Gastroesophageal sphincter (tissue), 4 donors: Measurements from ENCODE around the gene ERBB4. TPM values are rescaled to one million over a fixed set of nuclear protein-coding genes. Genes with fewer than 3 reads are reported as not detected.

ENCODE experiments used
- ATAC-seq: fragments of 150-250 bp; one replicate; pipeline ENCODE4 v1.9.1; 2016; ENCODE audit warnings: mild to moderate bottlenecking, moderate library complexity
- H3K27ac ChIP-seq, 4 donors: fragments of 200-600 bp; sonication (generic) in 3 of 4; 1 replicate in 3 of 4; 2 replicates in 1 of 4; pipeline ENCODE4 v1.5.1; 2016 to 2019
- H3K27me3 ChIP-seq: fragments of 200-600 bp; sonication (generic); one replicate; pipeline ENCODE4 v1.5.1; 2019
- H3K36me3 ChIP-seq, 2 donors: fragments of 200-600 bp; sonication (generic); one replicate each; pipeline ENCODE4 v1.5.1; 2019; ENCODE audit warnings: control low read depth in 1 of 2
- H3K4me1 ChIP-seq, 3 donors: fragments of 200-600 bp; sonication (generic); 1 replicate in 2 of 3; 2 replicates in 1 of 3; pipeline ENCODE4 v1.5.1; 2016 to 2019; ENCODE audit warnings: control low read depth in 2 of 3
- H3K4me3 ChIP-seq, 2 donors: fragments of 200-600 bp; sonication (generic); one replicate each; pipeline ENCODE4 v1.5.1; 2019; ENCODE audit warnings: mild to moderate bottlenecking in 1 of 2, moderate library complexity in 1 of 2
- H3K9me3 ChIP-seq, 3 donors: fragments of 200-600 bp; sonication (generic); one replicate each; pipeline ENCODE4 v1.5.1; 2017 to 2019; ENCODE audit warnings: control low read depth in 2 of 3
- EP300 ChIP-seq: sonication (generic); formaldehyde crosslinking; IDR thresholded peaks from one replicate; pipeline ENCODE4 v1.6.1; 2017; ENCODE audit warnings: antibody characterized with exemption, mild to moderate bottlenecking
- POLR2A ChIP-seq, 2 donors: fragments of 450-650 bp; IDR thresholded peaks; one replicate each; pipeline ENCODE4 v1.6.1; 2017; ENCODE audit warnings: antibody characterized with exemption in 2 of 2, mild to moderate bottlenecking in 2 of 2, moderate library complexity in 1 of 2
- POLR2AphosphoS5 ChIP-seq: sonication (generic); formaldehyde crosslinking; IDR thresholded peaks from one replicate; pipeline ENCODE4 v1.6.1; 2017; ENCODE audit warnings: antibody characterized with exemption
- WGBS, 2 donors: methylation state at CpG; one replicate each; pipeline ENCODE4 v1.1.5; 2018; ENCODE audit warnings: low coverage in 1 of 2; 5-methylcytosine and 5-hydroxymethylcytosine counted together
- total RNA-seq, 4 donors: library from RNA; depleted of rRNA; stranded (reverse); fragments of >200 nt; gene quantifications; one replicate each; pipeline ENCODE4 v1.1.0, GENCODE V29; 2016
- TF ChIP-seq, protein P1 (sequence below), 4 experiments: fragments of 200-600 bp in 2 of 4; fragments of 450-650 bp in 2 of 4; sonication (generic) in 1 of 4; IDR thresholded peaks; one replicate each; pipeline ENCODE4 v1.5.1; 2017 to 2019; ENCODE audit warnings: antibody characterized with exemption in 4 of 4, mild to moderate bottlenecking in 2 of 4, moderate library complexity in 2 of 4

Gene ERBB4
- total RNA-seq, 4 donors from 2014 or later: 0.16 to 0.92 (median 0.50) TPM

DNA sequence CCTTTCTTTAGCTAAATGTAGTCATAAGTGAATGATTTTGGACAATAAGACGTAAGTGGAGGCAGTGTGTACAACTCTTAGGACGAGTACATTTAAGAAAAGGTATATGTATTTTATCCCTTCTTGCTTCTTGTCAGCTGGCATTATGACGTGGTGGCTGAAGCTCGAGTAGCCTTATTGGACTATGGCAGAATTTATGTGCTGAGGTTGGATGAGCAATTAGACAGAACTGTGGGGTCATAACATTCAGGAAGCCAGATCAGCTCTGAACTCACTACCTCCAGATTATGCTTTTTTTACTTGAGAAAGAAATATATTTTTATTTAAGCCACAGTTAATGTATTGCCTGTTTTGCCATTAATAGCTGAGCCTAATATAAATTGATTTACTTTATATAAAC is 661.5 kb downstream of the ERBB4 start:
- Histone ChIP-seq H3K36me3 (no peaks in the 10 kb centered on the region), H3K27ac (no peak overlapping the region), H3K9me3 (no peaks in the 10 kb centered on the region), H3K4me1 (no peaks in the 10 kb centered on the region), H3K4me3 (no peak overlapping the region), H3K27me3 (no peaks in the 10 kb centered on the region)
- ATAC-seq: no peak
- TF ChIP-seq POLR2AphosphoS5 (no peak), EP300 (no peak), POLR2A (IDR thresholded peaks at IDR 0.05) (no peak)
- TF ChIP-seq, protein P1, sequence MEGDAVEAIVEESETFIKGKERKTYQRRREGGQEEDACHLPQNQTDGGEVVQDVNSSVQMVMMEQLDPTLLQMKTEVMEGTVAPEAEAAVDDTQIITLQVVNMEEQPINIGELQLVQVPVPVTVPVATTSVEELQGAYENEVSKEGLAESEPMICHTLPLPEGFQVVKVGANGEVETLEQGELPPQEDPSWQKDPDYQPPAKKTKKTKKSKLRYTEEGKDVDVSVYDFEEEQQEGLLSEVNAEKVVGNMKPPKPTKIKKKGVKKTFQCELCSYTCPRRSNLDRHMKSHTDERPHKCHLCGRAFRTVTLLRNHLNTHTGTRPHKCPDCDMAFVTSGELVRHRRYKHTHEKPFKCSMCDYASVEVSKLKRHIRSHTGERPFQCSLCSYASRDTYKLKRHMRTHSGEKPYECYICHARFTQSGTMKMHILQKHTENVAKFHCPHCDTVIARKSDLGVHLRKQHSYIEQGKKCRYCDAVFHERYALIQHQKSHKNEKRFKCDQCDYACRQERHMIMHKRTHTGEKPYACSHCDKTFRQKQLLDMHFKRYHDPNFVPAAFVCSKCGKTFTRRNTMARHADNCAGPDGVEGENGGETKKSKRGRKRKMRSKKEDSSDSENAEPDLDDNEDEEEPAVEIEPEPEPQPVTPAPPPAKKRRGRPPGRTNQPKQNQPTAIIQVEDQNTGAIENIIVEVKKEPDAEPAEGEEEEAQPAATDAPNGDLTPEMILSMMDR (IDR thresholded peaks at IDR 0.05): no peak
- WGBS, 2 donors: 73 to 75% methylated on average over 4 of the region's 4 CpGs

DNA sequence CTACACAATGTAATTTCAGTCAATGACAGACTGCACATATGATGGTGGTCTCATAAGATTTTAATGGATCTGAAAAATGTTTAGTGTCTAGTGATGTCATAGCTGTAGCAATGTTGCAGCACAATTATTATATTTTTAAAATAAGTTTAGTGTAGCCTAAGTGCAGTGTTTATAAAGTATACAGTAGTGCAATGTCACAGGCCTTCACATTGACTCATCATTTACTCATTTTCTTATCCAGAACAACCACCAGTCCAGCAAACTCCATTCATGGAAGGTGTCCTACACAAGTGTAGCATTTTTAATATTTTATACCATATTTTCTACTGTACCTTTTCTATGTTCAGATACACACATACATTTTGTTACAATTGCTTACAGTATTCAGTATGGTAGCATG is 663.1 kb downstream of the ERBB4 start:
- Histone ChIP-seq H3K27ac (no peak overlapping the region), H3K4me3 (no peak overlapping the region), H3K27me3 (no peaks in the 10 kb centered on the region), H3K9me3 (no peaks in the 10 kb centered on the region), H3K4me1 (no peaks in the 10 kb centered on the region), H3K36me3 (no peaks in the 10 kb centered on the region)
- TF ChIP-seq POLR2AphosphoS5 (no peak), EP300 (no peak), POLR2A (IDR thresholded peaks at IDR 0.05) (no peak)
- TF ChIP-seq, protein P1 (IDR thresholded peaks at IDR 0.05): no peak
- no peak for ATAC-seq

DNA sequence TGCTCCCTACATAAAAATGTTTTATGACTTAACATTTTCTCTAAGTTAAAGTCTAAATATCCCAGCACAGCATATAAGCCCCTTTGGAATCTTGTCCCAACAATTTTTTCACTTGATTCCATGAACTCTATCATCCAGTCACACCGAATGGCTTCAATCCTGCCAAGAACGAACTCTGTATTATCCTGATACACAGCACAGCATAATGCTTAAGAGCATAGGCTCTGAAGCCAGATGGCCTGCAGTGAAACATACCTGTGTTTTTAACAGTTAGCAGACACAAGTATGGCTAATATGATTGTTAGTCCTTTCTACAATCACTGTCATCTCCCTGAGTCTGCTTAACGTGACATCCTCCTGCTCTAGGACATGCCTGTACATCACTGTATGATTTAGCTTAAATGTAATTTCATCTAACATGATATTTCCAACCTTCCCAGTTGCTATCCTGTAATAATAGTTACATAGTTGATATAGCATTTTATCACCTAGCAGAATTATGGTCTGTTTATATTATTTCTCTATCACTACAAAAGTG is 669.5 kb downstream of the ERBB4 start:
- no peak for ATAC-seq
- Histone ChIP-seq H3K4me3 (no peak overlapping the region), H3K4me1 (no peaks in the 10 kb centered on the region), H3K27ac (no peak overlapping the region), H3K9me3 (no peaks in the 10 kb centered on the region), H3K36me3 (no peaks in the 10 kb centered on the region), H3K27me3 (no peaks in the 10 kb centered on the region)
- TF ChIP-seq POLR2A (IDR thresholded peaks at IDR 0.05) (no peak), EP300 (no peak), POLR2AphosphoS5 (no peak)
- TF ChIP-seq, protein P1 (IDR thresholded peaks at IDR 0.05): no peak
- 56 to 78% methylated on average over 3 of the region's 3 CpGs for WGBS, 2 donors

DNA sequence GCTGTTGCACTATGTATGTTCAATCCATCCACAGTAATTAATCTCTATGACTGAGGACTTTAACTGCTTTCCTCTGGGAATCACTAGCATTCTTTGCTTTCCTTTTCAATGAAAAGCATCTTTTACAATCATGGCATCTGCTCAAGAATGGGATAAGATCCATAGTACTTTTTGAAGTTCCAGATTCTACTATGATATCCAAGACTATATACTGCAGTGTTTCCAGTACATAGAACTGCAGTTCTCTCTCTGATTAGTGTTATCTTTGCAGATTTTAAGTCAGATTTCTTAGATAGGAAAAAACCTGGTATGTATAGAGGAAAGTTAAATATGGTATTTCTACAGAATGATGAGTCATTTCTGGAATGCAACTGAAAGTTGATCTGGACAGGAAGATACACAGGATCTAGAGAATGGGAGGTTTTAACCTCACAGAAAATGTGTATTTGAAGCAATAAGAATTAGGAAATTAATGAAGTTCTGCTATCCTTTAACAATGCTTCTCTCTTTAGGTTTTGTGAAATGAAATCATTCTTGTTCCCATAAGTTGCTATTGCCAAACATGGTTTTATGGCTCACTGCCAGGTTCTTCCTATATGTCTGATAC is 670.7 kb downstream of the ERBB4 start:
- Histone ChIP-seq H3K27ac (no peak overlapping the region), H3K36me3 (no peaks in the 10 kb centered on the region), H3K9me3 (peaks cover 0 to 6% (median 0%) of the 10 kb centered on the region in 3 donors), H3K4me3 (no peak overlapping the region), H3K27me3 (no peaks in the 10 kb centered on the region), H3K4me1 (no peaks in the 10 kb centered on the region)
- TF ChIP-seq, protein P1 (IDR thresholded peaks at IDR 0.05): no peak
- TF ChIP-seq POLR2AphosphoS5 (no peak), POLR2A (IDR thresholded peaks at IDR 0.05) (no peak), EP300 (no peak)
- ATAC-seq: no peak

DNA sequence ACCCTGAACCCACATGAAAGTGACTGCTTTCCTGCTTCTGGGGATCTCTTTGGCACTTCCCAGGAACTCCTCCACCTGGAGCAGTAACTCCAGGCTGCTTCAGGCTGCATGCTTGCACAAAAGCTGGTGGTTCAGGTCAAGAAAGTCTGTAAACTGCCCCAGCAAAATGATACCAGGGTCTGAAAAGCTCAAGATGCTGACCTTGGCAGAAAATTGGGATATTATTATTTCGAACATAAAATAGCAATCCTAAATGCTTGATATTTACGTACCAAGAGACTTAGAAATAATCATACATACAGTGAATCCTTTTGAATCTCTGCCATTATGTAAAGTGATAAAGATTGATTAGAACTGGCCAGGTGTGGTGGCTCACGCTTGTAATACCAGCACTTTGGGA is 674.3 kb downstream of the ERBB4 start:
- Histone ChIP-seq H3K4me3 (no peak overlapping the region), H3K27me3 (no peaks in the 10 kb centered on the region), H3K27ac (no peak overlapping the region), H3K9me3 (peaks cover 0 to 7% (median 0%) of the 10 kb centered on the region in 3 donors), H3K4me1 (no peaks in the 10 kb centered on the region), H3K36me3 (no peaks in the 10 kb centered on the region)
- no peak for ATAC-seq
- 74 to 82% methylated on average over 3 of the region's 3 CpGs for WGBS, 2 donors
- TF ChIP-seq EP300 (no peak), POLR2A (IDR thresholded peaks at IDR 0.05) (no peak), POLR2AphosphoS5 (no peak)
- TF ChIP-seq, protein P1 (IDR thresholded peaks at IDR 0.05): no peak
